Measurements from ENCODE around the gene CUL9. TPM values are rescaled to one million over a fixed set of nuclear protein-coding genes. Genes with fewer than 3 reads are reported as not detected.

Gene CUL9
- total RNA-seq, 1 experiment from 2014 or later, result 39.6 TPM

GRCh38 chr6:43226192-43226851, 44.3 kb downstream of the CUL9 start:
- no peak for TF ChIP-seq CTCF (IDR thresholded peaks at IDR 0.05; ENCODE audit: unreplicated experiment)
- Mint-ChIP-seq H3K4me1 (ENCODE audit: insufficient read depth, unreplicated experiment) (peaks cover 12% of the 10 kb centered on the region), H3K27me3 (ENCODE audit: insufficient read depth, unreplicated experiment) (peaks cover 4% of the 10 kb centered on the region), H3K36me3 (ENCODE audit: insufficient read depth, unreplicated experiment) (peaks cover 16% of the 10 kb centered on the region), H3K27ac (ENCODE audit: low read depth, unreplicated experiment) (no peak overlapping the region), H3K9me3 (ENCODE audit: unreplicated experiment) (no peaks in the 10 kb centered on the region), H3K4me3 (ENCODE audit: unreplicated experiment) (no peak overlapping the region)
- POLR2A ChIA-PET, result interaction anchor here (0.6 to 0.7 kb wide), 2 partner anchors 130 to 147 kb away, joined by 3 read pairs; no protein-coding TSS in a partner anchor
- intact Hi-C loops (cut with micrococcal nuclease), result no loop called here
- CTCF ChIA-PET, result interaction anchor here (0.6 to 1.4 kb wide), 4 partner anchors 16 to 966 kb away, joined by 3 to 4 read pairs (median 3); no protein-coding TSS in a partner anchor
- BruUV-seq (replicated peaks), result no TSS peak
- DNase-seq (ENCODE audit: unreplicated experiment), result no peak

- peak within 1 kb of the TSS; percentile 76 for H3K4me3 Mint-ChIP-seq (ENCODE audit: unreplicated experiment)
- H3K9me3 Mint-ChIP-seq (ENCODE audit: unreplicated experiment), result no peaks in the 10 kb centered on the region
- peaks cover 10% of the 10 kb centered on the region for H3K36me3 Mint-ChIP-seq (ENCODE audit: insufficient read depth, unreplicated experiment)
- ChIA-PET POLR2A (interaction anchor here (0.6 to 2.7 kb wide), 17 partner anchors 9 to 666 kb away, joined by 3 to 11 read pairs (median 6); partner anchors contain the start of genes CUL9, KLC4, MRPL2 and POLR1C), CTCF (interaction anchor here (0.5 to 2.4 kb wide), 31 partner anchors 9 to 305 kb away, joined by 3 to 13 read pairs (median 4); no protein-coding TSS in a partner anchor)
- peak within 1 kb of the TSS; percentile 68 for H3K27ac Mint-ChIP-seq (ENCODE audit: low read depth, unreplicated experiment)
- TF ChIP-seq CTCF (IDR thresholded peaks at IDR 0.05; ENCODE audit: unreplicated experiment), result peak; percentile 89
- intact Hi-C loops (cut with micrococcal nuclease), result loop anchor here (2.0 kb wide), 1 partner anchor 58 kb away; the partner anchor contains the start of gene SRF
- BruUV-seq (replicated peaks), result no TSS peak
- H3K4me1 Mint-ChIP-seq (ENCODE audit: insufficient read depth, unreplicated experiment), result no peaks in the 10 kb centered on the region
- peak; percentile 69 for DNase-seq (ENCODE audit: unreplicated experiment)
- peaks cover 12% of the 10 kb centered on the region for H3K27me3 Mint-ChIP-seq (ENCODE audit: insufficient read depth, unreplicated experiment)
Measured at GRCh38 chr6:43228951-43229802, 47.2 kb downstream of the CUL9 start, which contains the start of gene DNPH1. TSS of gene DNPH1 (minus strand) at chr6:43229481. CDS start at chr6:43229456, 25 bp downstream.

DNA sequence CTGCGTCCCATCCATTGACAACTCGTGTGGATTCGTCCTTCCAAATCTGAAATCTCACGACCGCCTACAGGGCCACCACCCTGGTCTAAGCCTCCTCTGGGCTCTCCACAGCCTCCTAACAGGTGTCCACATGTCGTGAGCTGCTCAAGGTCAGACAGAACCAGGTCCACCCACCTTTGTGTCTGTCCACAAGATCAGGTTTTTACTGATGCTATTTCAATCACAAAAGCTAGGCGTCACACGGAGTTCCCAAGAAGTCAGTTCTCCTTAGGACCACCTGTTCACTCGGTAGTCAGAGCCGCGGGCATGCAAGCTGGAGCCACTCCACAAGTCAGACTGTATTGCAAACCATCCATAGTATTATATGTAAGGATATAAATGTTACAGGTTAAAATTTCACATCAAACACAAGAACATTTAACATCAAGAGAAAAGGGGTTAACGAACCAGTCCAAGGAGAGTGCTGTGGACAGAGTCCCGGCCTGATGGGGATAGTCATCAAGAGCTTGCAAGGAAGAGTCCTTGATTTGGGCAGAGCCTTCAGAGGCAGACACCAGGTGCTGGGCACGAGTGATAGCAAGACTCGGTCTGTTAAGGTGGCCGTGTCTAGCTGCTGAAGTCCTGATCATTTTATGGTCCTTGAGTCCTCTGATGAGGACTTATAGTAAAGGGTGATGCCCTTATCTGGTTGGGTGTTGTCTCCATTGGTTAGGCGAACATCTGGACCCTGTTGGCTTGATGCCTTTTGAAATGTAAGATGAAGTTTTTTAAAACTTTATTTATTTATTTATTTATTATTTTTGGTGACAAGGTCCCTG, 48.0 kb downstream of the CUL9 start:
- peaks cover 12% of the 10 kb centered on the region for H3K27me3 Mint-ChIP-seq (ENCODE audit: insufficient read depth, unreplicated experiment)
- POLR2A ChIA-PET, result interaction anchor here (0.7 to 2.7 kb wide), 11 partner anchors 29 to 289 kb away, joined by 3 to 11 read pairs (median 7); partner anchors contain the start of genes CUL9, KLC4, MRPL2 and POLR1C

More for the DNA sequence above, 48.0 kb downstream of the CUL9 start:
- no TSS peak for BruUV-seq (replicated peaks)
- Mint-ChIP-seq H3K9me3 (ENCODE audit: unreplicated experiment) (no peaks in the 10 kb centered on the region), H3K36me3 (ENCODE audit: insufficient read depth, unreplicated experiment) (peaks cover 10% of the 10 kb centered on the region), H3K4me3 (ENCODE audit: unreplicated experiment) (peak overlapping the region; percentile 76), H3K27ac (ENCODE audit: low read depth, unreplicated experiment) (peak overlapping the region; percentile 68), H3K4me1 (ENCODE audit: insufficient read depth, unreplicated experiment) (no peaks in the 10 kb centered on the region)
- no peak for TF ChIP-seq CTCF (IDR thresholded peaks at IDR 0.05; ENCODE audit: unreplicated experiment)
- intact Hi-C loops (cut with micrococcal nuclease), result loop anchor here (2.0 kb wide), 1 partner anchor 59 kb away; the partner anchor contains the start of gene SRF
- no peak for DNase-seq (ENCODE audit: unreplicated experiment)
- CTCF ChIA-PET, result interaction anchor here (0.6 to 2.4 kb wide), 25 partner anchors 8 to 291 kb away, joined by 3 to 13 read pairs (median 3); partner anchors contain the start of gene CRIP3
